Measurements from ENCODE around the gene TNNC1.

TNNC1 gene

DNA sequence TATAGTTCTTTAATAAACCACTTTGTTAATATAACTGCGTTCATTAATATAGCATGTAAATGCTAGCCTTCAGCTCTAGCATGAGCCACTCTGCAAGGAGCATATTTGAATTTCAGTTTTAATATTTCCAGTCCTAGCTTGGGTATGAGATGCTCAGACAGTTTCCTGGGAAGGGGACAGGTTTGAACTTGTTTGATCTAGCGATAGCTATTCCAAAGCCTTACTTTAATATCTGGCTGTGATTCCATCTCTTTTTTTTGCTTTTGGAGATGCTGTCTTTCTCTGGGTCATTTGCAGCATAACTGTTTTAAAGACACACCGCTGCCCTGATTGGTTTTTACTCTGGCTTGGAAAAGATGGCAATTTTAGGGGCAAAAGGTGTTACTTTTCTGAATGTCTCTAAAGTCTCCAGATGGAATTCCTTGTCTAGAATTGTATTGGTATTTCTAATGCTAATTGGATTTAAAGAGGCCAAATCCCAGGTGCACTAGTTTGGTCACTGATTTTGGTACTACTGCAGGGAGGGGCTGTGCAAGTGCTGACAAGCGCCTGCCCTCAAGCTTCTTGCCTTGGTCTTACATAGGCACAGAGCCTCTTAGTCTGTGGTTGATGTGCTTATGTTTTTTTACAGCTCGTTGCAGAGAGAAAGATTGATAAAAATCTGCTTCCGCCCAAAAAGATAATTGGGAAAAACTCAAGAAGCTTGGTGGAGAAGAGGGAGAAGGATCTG is 4.4 kb upstream of the TNNC1 start:
- DNase-seq (ENCODE audit: low read depth) = no peak

DNA sequence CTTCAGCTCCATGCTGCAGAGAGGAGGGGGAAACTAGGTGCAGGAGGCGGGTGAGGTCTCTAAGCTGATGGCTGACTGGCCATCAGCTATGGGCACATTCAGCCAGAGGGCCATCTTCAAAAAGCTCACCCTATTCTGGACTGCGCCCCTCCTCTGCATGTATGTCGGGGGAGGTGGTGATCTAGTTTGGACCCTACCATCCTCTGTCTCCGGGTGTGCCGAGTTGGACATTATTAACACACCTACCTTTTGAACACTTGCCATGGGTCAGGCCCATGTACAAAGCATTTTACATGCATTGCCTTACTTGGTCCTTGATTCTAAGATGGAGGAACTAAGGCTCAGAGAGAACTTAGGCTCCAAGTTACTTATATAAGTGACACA is 3.0 kb upstream of the TNNC1 start:
- no peak for DNase-seq (ENCODE audit: low read depth)

DNA sequence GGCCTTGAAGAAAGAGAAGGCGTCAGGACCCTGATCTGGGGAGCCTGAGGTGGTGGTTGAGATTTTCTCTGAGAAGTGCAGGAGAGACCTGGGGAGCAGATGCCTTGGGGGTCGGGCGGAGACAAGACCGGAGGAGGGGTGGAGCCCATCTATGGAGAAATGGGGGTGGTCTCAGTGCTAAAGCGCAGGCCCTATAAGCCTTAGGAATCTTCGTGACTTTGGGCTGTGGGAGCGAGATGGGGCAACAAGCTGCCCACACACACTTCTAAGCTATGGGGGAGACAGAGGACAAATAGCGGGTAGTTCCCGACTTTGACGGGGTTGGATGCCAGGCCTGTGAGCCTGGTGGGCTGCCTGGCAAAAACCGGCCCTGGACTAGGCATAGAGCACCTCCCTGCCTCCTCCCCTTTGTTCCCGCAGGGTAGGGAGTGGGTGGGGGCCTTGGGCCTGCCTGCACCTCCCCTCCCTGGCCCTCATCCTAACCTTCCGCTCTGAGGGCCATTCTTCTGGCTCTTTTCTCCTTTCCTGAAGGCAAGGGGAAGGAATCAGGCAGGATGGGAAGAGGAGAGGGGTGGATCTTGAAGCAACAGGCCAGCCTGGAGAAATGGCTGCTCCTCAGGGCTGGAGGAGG is 2.4 kb upstream of the TNNC1 start:
- peak; percentile 16 for DNase-seq (ENCODE audit: low read depth)

DNA sequence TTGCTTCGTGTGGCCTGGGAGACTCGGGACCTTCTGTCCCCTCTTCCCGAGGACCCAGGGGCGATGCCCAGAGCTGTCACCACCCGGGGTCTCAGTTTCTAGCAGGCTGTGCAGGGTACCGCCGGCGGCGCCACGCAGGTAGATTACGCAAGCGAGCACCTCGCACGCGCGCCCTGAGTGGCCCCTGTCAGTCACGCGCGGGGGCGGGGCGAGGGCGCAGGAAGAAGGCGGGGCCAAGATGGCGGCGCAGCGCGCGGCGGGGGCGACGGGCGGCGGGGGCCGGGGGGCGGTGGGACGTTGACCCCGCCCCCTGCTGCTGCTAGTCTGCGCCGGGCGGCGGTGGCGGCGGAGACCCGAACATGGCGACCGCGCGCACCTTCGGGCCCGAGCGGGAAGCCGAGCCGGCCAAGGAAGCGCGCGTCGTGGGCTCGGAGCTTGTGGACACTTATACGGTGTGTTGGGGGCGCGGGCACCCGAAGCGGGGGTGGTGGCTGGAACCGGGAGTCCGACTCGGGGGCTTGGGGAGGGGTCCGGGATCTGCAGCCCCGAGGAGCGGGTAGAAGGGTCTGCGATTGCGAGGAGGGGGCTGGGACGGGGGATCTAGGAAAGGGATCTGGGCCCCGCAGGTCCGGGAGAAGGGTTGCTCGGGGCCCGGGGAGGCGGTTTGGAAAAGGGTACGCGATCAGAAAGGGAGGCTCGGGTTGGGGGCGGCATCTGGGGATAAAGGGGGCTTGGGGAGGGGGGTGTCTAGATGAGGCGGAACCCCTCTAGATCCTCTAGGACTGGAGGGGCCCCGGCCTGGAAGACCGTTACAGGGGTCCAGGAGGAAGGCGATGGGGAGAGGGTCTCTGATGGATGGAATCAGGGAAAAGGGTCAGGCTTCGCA is 1.7 kb upstream of the TNNC1 start, which contains the start of gene NISCH:
Gene NISCH (plus strand): TSS at position 322 of the 886 bp plus-strand sequence. CDS start 38 bp downstream, at position 360.
- DNase-seq (ENCODE audit: low read depth) = peak; percentile 49

DNA sequence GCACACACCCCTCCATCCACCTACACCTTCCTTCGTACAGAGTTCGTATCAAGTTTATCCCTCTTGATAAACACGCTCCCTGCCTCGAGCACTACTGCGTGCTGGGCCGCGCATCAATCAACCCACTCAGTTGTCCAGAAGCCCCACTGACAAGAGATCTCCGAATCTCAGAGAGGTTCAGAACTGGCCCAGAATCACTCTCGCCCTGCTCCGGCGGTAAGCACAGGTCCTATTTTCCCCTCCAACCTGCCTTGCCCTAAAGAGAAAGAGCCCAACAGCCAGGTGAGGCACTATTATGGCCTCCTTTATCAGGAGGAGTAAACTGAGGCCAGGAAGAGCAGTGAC is 1.1 kb upstream of the TNNC1 start:
- DNase-seq (ENCODE audit: low read depth) = no peak

DNA sequence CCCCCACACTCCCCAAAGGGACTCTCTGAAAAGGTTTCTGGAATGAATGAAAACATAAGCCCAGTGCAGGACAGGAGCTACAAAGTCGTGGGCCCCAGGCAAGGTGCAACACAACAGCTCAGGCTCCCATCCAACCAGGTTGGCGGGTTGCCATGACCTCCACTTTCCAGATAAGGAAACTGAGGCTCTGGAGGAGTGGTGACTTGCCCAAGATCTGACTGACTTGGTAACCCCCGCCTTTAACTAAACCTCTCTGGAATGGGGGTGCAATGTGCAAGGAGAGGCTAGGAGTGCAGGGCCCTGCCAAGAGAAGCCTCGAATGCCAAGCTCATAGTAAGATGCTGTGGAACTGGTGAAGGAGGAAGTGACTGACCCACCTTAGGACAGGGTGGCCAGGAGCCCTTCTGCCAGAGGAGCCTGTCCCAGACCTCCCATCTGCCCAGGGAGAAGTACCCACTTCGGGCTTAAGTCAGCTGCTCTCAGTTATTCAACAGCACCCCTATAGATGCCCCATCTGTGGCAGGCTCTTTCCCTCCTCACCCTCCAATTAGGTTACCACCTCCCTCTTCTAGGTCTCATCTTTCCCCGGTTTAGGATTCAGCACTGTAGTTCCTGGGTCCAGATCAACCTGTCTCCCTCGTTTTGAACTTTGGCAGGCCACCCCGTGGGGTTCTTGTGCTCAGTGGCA is 553 bp upstream of the TNNC1 start:
- DNase-seq (ENCODE audit: low read depth) = no peak

DNA sequence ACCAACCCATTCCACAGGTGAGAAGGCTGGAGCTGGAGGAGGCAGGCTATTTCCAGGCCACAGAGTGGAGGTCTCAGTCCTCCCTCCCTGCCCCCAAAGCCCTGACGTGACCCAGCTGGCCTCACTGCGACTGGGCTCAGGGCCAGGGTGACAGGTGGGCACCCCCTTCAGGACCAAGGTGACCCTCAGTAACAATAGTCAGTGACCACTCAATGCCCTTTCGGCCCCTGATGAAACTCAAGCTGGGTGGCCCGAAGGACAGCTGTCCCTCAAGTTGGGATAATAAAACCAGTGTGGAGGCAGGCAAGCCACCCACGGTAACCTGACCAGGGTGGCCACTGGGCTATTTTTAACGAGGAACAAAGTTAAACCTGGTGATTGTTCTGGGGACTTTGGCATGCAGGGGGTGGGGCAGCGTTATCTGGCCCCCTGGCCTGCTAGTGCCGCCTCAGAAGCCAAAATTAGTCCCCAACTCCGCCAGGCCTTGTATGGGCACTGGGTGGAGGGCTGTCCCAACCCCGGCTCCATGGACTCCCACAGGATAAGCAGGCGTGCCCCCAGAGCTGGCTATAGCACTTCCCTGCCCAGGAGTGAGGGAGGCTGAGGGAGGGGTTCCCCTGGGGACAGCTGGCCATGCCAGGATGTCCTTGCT is 1.1 kb downstream of the TNNC1 start:
- no peak for DNase-seq (ENCODE audit: low read depth)

DNA sequence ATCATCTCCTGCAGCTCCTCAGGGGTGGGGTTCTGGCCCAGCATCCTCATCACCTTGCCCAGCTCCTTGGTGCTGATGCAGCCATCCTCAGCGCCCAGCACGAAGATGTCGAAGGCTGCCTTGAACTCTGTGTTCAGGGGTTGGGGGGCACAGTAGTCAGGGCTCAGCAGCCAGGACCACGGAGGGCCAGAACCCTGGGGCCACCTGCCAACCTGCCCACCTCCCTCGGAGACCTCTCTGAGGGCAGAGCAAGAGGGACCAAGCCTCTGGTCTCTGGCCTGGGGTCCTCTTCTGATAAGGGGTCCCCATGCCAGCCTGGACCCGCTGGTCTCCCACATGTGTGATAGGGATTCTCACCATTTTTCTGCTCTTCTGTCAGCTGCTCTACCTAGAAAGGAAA is 1.7 kb downstream of the TNNC1 start:
- DNase-seq (ENCODE audit: low read depth) = no peak

DNA sequence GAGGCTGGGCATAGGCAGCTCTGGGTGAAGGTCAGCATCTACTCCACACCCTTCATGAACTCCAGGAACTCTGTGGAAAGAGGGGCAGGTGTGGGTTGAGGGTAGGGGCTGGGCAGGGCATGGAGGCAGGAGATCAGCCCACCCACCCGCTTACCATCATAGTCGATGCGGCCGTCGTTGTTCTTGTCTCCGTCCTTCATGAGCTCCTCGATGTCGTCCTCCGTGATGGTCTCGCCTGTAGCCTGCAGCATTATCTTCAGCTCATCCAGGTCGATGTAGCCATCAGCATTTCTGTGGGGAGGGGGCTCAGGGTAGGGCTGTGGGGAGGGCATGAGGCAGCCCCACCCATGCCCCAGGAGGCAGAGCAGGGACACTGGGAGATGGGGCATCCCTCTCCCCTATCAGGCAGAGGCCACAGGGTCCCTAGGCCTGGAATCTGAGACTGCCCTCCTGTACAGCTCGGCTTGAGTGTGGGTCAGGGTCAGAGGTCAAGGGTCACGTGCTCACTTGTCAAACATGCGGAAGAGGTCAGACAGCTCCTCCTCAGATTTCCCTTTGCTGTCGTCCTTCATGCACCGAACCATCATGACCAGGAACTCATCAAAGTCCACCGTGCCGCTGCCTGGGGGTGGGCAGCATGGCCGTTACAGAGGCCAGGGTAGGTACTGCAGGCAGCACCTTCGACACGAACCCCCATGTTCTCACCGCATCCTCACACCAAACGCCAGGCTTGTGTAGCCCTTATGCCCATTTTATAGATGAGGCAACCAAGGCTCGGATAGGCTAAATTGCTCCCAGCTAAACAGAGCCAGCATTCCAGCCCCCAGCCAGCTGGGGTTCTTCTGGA is 2.4 kb downstream of the TNNC1 start:
- DNase-seq (ENCODE audit: low read depth) = no peak

DNA sequence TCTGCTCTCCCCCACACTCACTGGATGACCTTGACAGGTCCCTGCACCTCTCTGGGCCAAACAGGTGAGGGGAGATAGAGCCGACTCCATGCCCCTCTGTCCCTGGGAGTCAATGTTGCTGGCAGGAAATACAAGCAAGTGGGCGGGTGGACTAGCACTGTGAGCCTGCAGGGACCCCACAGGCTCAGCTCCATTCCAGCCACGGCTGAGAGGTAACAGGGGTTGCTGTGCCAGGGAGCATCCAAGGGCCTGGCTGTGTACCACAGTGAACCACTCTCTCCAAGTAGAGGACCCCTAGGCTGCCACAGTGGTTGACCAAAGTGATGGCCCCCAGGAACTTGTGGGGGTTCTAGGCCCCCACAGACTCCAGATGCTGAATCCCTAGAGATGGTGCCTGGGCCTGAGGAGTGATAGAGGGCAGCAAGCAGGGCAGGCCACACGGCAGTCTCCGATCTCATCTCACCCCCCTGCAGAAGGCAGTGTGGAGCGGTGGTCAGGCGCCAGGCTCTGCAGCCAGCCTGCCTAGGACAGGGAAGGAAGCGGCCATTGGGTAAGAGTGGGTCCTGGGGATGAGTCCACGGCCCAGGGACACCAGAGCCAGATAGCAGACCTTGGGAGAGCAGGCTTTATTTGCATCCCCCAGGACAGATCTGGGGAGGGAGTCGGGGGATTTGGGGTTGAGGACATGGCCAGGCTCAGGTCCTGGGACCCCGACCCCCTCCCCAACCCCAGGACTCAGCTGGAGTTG is 3.2 kb downstream of the TNNC1 start:
- DNase-seq (ENCODE audit: low read depth) = no peak

DNA sequence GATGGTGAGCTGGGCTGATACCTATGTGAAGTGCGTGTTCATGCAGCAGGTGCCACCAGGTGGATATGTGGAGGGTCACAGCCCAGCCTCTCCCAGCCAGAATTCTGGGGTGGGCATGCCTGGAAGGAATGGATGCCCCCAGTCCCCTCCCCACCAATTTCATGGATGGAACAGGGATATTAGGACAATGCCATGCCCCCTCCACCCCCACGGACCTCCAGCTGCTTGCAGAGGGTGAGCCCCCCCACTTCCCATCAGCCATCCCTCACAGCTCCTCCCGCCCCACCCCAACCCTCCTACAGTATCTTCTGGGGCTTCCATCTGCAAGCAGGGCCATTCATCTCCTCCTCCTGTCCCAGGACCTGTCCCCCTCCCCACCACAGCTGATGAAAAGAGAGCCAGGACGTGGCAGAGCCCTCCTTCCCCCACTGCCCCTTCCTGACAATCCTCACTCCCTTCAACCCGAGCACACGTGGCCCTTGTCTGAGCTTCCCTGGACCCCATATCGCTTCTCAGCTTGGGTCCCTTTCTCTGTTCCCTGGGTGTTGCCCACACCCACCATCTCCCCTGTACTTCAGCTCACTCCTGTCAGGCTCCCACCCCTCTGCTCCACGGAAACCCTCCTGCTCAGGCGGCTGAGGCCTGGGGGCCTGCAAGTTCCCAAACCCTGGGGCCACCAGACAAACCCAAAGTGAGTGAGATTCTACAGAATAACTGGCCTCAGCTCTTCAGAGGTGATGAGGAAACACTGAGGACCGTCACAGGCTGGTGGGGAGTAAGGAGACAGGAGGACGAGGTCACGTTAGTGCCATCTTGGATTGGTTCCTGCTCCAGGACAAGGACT is 6.1 kb downstream of the TNNC1 start:
- DNase-seq (ENCODE audit: low read depth) = no peak

DNA sequence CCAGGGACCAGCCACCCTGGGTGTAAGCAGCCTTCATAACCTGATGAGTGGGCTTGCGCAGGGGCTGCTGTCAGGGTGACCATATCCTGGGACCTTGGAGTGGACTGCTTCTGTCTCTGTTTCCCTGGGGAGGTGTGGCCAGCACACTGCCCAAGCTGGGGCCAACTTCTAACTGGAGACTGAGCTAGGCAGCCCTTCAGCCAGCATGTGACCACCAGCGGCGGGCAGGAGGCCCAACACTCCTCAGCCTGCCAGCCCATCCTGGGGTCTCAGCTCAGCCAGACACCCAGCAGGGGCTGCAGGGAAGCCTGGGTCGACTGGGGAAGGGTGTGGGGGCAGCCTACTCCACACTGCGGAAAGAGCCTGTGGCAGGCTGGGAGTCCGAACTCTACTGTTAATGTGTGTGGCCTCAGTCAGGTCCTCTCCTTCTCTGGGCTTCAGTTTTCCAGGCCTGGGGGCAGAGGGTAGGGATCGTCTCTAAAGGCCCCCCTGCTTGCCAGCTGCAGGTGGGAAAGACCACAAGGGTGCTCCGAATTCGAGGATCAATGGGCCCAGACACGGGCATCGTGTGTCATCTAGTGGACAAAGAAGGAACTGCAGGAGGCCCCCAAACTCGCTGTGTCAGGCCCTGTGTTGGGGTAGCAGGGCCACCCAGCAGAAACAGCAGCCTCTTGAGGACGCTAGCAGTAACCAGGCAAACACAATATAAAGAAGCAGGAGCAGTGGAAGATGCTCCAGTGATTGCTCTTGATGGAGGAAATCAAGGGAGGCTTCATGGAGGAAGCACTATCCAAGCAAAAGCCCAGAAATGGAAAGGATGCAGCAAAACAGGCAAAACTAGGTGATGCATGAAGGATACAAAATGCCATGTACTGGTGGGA is 7.0 kb downstream of the TNNC1 start:
- peak; percentile 17 for DNase-seq (ENCODE audit: low read depth)

DNA sequence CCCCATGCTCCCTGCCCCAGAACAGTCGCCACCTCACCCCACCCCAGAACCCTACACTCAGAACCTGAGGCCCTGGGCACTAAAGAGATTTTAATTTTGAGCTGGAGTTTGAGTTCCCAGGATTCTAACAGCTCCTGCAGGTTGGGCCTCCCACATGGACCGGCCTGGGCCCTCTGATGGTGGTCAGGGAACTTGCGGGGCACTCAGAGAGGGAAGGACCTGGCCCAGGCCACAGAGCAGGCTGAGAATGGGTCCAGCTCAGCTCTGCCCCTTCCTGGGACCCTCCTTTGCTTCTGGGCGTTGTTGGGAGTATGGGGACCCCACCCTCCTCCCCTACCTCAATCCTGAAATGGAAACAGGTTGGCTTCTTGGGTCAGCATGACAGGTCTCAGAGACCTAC is 7.8 kb downstream of the TNNC1 start:
- no peak for DNase-seq (ENCODE audit: low read depth)

DNA sequence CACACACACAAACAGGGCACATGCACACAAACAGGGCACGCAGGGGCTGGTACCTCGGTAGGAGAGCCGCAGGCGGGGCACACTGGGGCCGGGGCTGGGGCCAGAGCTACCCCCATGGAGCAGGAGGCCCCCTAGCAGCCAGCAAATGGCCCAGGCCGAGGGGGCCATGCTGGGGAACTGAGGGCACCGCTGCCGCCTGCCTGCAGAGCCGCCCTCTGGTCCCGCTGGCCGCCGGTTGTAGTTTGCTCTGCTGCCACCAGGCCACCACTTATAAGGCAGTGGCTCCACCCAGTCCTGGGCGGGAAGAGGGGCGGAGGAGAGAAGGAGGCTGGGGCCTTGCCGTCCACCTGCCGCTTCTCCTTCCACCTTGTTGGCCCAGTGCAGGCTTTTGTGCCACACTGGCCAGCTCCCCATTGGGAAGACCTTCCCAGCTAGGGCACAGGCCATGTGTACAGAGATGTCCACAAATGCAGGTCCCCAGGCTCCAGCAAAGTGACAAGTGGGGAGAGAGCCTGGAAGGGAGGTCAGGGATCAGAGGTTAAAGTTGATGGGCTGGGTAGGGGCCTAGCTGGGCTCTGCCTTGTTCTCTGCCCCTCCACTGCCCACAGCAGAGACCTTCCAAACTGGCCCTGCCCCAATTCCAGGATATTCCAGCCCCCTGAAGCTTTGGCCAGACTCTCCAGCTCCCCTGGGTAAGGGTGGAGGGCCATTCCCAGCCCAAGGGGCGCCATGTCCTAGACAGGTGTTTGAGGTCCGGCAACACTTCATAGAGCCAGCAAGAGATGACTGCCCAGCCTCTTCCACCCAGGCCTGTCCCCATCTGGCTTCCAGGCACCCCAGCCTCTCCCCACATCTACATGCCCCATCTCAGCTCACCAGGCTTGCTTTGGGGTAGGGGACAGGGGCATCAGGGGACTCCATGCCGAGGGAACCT is 8.7 kb downstream of the TNNC1 start, which contains the start of gene SEMA3G:
Gene SEMA3G (minus strand): TSS at position 244 of the 934 bp plus-strand sequence. CDS start 76 bp downstream, at position 168.
- DNase-seq (ENCODE audit: low read depth) = peak; percentile 13

DNA sequence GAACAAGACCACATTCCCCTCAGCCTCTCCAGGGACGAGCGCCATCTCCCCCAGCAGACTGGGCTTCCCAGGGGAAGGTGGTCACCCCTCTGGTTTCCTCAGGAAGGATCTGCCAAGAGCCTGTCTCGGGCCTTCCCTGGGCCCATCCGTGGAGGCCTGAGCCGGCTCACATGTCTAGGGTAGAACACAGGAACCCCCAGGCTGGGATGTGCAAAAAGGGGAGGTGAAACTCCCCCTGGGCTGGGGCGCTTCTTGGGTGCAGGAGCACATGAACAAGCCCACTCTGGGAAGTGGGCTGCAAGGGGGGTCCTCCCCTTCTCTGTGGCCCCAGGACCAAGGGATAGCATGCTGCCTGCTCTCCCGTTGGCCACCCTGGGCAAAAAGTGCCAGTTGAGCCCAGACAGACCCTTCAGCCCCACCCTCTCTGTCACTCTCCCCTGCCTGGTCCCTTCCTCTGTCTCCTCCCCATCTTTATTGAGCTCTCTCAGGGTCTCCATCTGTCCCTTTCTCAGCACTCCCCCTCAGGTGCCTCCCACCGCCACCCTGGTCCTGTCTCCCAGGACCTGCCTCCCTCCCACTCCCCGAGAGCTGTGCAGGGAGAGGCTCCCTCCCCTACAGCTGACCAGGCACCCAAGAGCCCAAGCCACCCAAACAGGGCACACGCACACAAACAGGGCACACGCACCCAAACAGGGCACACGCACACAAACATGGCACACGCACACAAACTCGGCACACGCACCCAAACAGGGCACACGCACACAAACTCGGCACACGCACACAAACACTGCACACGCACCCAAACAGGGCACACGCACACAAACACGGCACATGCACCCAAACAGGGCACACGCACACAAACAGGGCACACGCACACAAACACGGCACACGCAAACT is 9.8 kb downstream of the TNNC1 start:
- no peak for DNase-seq (ENCODE audit: low read depth)

DNA sequence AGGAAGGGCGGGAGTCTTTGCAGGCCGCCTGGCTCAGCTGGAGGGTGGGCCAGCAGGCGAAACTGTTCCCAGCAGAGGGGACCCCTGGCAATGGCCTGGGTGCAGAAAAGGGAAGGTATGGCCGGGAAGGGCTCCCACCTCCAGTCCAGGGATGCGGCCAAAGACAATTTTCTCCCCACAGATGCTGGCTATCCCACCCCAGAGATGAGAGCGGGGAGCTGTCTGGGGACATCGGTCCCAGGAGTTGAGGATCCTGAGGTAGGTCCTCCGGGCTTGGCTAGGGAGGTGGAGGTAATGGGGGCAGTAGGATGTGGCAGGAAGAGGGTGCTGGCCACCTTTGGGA is 10.6 kb downstream of the TNNC1 start:
- no peak for DNase-seq (ENCODE audit: low read depth)
